ENCODE measurements around the gene PSMB11. TPM values are rescaled to one million over a fixed set of nuclear protein-coding genes. Genes with fewer than 3 reads are reported as not detected.
"Not testable (repeated sequence)": the region's sequence is repeated elsewhere in the genome, so short reads cannot be mapped to it uniquely, and the experiment has no call there.

Gene PSMB11
- total RNA-seq, 2 experiments from 2014 or later, result not detected

DNA sequence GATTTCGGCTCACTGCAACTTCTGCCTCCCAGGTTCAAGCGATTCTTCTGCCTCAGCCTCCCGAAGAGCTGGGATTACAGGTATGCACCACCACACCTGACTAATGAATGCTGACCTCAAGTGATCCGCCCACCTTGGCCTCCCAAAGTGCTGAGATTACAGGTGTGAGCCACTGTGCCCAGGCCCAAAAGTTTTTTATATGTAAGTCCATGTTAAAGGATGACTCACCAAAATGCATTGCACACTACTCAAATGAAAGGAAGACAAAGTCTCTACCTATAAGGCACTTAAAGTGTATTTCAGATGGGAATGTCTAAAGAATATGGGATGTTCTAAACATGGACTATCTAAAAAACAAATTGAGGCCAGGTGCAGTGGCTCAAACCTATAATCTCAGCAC is 37.7 kb upstream of the PSMB11 start:
- H3K36me3 Mint-ChIP-seq (ENCODE audit: low read depth); DNase-seq; H3K27me3 Mint-ChIP-seq; ATAC-seq; H3K27ac Mint-ChIP-seq; H3K4me3 Mint-ChIP-seq; POLR2A ChIA-PET; intact Hi-C loops (cut with DNase I, micrococcal nuclease); H3K9me3 Mint-ChIP-seq (ENCODE audit: low read depth): not testable (repeated sequence)
- CTCF ChIA-PET, result interaction anchor here (1.0 to 2.6 kb wide), 4 partner anchors 9 to 22 kb away, joined by 3 to 11 read pairs (median 4); partner anchors contain the start of gene AJUBA
- peaks cover 40% of the 10 kb centered on the region for H3K4me1 Mint-ChIP-seq

DNA sequence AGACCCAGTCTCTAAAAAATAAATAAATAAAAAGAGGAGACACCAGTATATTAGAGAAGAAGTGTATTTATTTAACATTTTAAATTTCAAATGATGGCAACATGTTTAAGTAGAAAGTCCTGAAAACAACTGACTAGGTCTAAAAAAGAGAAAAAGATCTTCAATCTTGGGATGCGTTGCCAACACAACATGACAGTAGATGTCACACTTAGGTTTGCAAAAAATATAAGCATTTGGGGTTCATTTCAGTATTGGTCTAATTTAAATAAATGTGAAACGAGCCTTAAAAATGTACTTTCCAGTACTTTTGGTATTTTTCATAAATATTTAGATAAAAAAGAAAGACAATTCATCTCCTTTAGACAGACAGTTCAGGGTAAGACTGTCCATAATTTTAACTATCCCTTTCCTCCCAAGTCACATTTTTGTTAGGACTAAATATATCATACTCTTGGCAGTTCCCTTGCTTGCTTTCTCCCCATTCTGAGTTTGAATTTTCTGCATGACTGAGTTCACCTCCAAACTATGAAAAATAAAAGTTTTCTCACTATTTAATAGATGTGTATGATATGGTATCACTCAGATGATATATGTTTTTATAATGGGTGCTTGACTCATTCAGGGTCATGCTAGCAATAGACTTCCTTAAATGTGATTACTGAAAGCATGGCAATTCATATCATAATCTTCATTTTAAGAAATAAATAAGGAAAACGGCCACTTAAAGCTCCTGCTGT is 36.4 kb upstream of the PSMB11 start:
- ATAC-seq (no peak), DNase-seq (no peak)
- H3K27me3 Mint-ChIP-seq, result no peaks in the 10 kb centered on the region
- POLR2A ChIA-PET, result interaction anchor here (0.9 to 2.1 kb wide), 5 partner anchors 12 to 89 kb away, joined by 4 to 16 read pairs (median 4); partner anchors contain the start of genes ACIN1 and C14orf119
- H3K36me3 Mint-ChIP-seq (ENCODE audit: low read depth), result no peaks in the 10 kb centered on the region
- peaks cover 47% of the 10 kb centered on the region for H3K4me1 Mint-ChIP-seq
- CTCF ChIA-PET, result interaction anchor here (0.6 to 3.9 kb wide), 26 partner anchors 9 to 523 kb away, joined by 3 to 61 read pairs (median 11); partner anchors contain the start of genes AJUBA, CDH24, HAUS4 and PRMT5
- peak overlapping the region; percentile 99 for H3K27ac Mint-ChIP-seq
- H3K9me3 Mint-ChIP-seq (ENCODE audit: low read depth), result no peaks in the 10 kb centered on the region
- peak overlapping the region; percentile 95 for H3K4me3 Mint-ChIP-seq
- intact Hi-C loops (cut with DNase I, micrococcal nuclease), result loop anchor here in 1 of 2 experiments (5.0 kb wide), 1 partner anchor 52 kb away; the partner anchor contains the start of gene CDH24

DNA sequence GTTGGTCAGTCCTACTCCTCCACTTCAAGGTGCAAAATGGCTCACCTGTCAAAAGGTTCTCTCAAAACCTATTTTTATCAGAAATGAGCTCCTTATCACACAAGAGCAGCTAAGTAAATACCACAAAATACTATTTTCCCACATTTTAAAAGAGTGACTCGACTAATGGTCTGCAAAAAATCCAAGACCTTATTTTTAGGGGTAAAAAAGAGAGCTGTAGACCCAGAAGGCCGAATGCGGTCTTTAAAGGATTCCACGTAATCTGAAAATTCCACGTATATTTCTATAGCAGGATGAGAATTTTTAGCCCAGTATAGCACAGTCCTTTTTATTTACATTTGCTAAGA is 35.9 kb upstream of the PSMB11 start:
- CTCF ChIA-PET, result interaction anchor here (0.6 to 3.9 kb wide), 29 partner anchors 10 to 524 kb away, joined by 3 to 61 read pairs (median 9); partner anchors contain the start of genes AJUBA, CDH24, HAUS4 and PRMT5
- H3K4me1 Mint-ChIP-seq, result peaks cover 42% of the 10 kb centered on the region
- POLR2A ChIA-PET, result interaction anchor here (0.9 to 2.9 kb wide), 9 partner anchors 11 to 89 kb away, joined by 4 to 16 read pairs (median 5); partner anchors contain the start of genes ACIN1, C14orf119, HAUS4 and PRMT5
- ATAC-seq (no peak), DNase-seq (no peak)
- H3K4me3 Mint-ChIP-seq, result peak overlapping the region; percentile 95
- intact Hi-C loops (cut with DNase I, micrococcal nuclease), result loop anchor here in 1 of 2 experiments (5.0 kb wide), 1 partner anchor 51 kb away; the partner anchor contains the start of gene CDH24
- H3K27ac Mint-ChIP-seq, result peak overlapping the region; percentile 99
- H3K36me3 Mint-ChIP-seq (ENCODE audit: low read depth), result no peaks in the 10 kb centered on the region
- no peaks in the 10 kb centered on the region for H3K9me3 Mint-ChIP-seq (ENCODE audit: low read depth)
- H3K27me3 Mint-ChIP-seq, result no peaks in the 10 kb centered on the region

DNA sequence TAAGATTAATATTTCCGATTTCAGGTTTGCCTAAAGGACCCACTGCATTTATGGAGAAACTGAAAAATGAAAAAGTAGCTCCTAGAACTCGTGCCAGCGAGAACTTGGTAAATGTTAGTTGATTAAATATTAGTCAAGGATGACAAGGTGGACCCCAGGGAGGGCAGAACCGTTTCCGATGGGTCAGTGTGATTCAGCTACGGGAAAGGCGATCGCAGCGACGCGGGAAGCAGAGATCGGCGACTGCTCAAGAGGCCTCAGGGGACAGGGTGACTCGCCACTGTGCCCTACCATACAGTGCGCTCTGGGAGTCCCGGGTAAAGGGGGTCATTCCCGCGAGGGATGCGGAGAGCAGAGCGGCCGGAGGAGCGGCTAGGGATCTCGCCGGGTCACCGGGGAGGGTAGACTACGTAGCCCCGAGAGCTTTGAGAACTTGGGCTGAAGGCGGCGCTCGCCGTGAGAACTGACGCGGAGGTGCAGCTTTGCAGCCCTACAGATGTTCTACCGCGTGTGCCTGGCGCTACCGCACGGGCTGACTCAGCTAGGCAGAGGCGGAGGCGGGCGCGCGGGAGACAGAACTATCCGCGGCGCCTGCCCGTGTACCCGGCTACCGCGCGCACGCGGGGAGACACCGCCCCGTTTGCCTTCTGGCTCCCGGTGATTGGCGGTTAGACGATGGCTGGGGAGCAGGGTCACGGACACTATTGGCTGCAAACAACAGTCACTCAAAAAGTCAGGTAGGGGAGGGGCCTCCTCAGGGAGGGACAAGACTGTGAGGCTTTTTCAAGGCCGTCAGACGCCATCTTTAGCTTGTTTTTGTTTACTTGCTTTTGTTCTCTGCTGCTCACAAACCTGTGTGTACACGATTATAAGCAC is 35.2 kb upstream of the PSMB11 start:
- ChIA-PET CTCF (interaction anchor here (0.5 to 3.9 kb wide), 37 partner anchors 10 to 524 kb away, joined by 3 to 61 read pairs (median 7); partner anchors contain the start of genes AJUBA, CDH24, HAUS4 and PRMT5), POLR2A (interaction anchor here (0.6 to 2.9 kb wide), 21 partner anchors 9 to 1554 kb away, joined by 3 to 16 read pairs (median 4); partner anchors contain the start of genes ACIN1, AJUBA, C14orf119 and HAUS4)
- Mint-ChIP-seq H3K4me3 (peak overlapping the region; percentile 95), H3K4me1 (peaks cover 45% of the 10 kb centered on the region), H3K36me3 (ENCODE audit: low read depth) (no peaks in the 10 kb centered on the region), H3K27ac (peak overlapping the region; percentile 99), H3K27me3 (no peaks in the 10 kb centered on the region), H3K9me3 (ENCODE audit: low read depth) (no peaks in the 10 kb centered on the region)
- DNase-seq (peak; percentile 98), ATAC-seq (peak; percentile 98)
- intact Hi-C loops (cut with DNase I, micrococcal nuclease), result loop anchor here (1.0 to 5.0 kb wide), 10 partner anchors 28 to 315 kb away; partner anchors contain the start of genes ACIN1 (in 1 of the 2), C14orf119 (in 1 of the 2), CDH24 (in 1 of the 2) and LRP10 (in 1 of the 2)

DNA sequence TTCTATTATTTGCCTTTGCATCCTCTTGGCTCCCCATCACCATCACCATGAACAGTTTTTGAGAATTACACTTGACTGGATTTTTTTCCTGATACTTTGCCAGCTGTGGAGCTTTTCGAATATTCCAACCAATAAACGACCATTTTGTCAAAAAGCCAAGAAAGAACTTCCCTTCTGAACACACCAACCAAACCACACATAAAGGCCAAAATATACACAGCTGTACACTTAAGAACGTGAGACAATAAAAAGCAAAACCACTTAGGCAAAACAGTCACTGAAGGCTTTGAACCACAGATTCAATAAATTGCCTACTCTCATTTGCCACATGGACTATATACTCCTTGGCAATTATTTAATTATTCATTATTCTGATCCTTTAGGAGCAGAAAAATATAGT is 33.2 kb upstream of the PSMB11 start:
- DNase-seq (no peak), ATAC-seq (no peak)
- H3K4me3 Mint-ChIP-seq, result peak overlapping the region; percentile 95
- intact Hi-C loops (cut with DNase I, micrococcal nuclease), result loop anchor here in 1 of 2 experiments (5.0 kb wide), 1 partner anchor 48 kb away; the partner anchor contains the start of gene CDH24
- peaks cover 45% of the 10 kb centered on the region for H3K4me1 Mint-ChIP-seq
- H3K27me3 Mint-ChIP-seq, result no peaks in the 10 kb centered on the region
- peak overlapping the region; percentile 92 for H3K27ac Mint-ChIP-seq
- no peaks in the 10 kb centered on the region for H3K36me3 Mint-ChIP-seq (ENCODE audit: low read depth)
- CTCF ChIA-PET, result interaction anchor here (0.5 to 3.9 kb wide), 11 partner anchors 12 to 487 kb away, joined by 3 to 61 read pairs (median 5); partner anchors contain the start of genes CDH24 and PSMB5
- POLR2A ChIA-PET, result interaction anchor here (2.9 kb wide), 1 partner anchor 26 kb away, joined by 14 read pairs; the partner anchor contains the start of gene PSMB5
- H3K9me3 Mint-ChIP-seq (ENCODE audit: low read depth), result no peaks in the 10 kb centered on the region

DNA sequence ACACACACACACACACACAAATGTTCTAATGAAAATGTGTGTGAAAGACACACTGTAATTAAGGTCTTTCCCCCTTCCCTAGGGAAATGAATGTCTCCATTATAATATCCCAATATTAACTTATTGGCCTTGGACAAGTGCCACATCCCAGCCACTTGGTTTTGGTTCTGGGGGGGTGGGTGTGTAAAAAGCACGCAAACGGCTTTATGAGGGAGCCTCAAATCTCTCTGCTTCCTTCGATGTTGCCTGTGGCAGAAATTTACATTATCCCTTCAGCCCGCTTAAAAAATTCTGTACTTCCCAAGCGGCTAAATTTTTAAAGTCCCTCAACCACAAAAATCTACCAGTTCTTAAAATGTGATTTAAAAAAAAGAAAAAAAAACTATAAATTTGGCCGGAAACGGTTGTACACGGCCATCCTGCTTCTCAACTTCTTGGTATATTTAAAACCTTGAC is 32.5 kb upstream of the PSMB11 start:
- POLR2A ChIA-PET, result no interaction called here
- H3K9me3 Mint-ChIP-seq (ENCODE audit: low read depth), result no peaks in the 10 kb centered on the region

DNA sequence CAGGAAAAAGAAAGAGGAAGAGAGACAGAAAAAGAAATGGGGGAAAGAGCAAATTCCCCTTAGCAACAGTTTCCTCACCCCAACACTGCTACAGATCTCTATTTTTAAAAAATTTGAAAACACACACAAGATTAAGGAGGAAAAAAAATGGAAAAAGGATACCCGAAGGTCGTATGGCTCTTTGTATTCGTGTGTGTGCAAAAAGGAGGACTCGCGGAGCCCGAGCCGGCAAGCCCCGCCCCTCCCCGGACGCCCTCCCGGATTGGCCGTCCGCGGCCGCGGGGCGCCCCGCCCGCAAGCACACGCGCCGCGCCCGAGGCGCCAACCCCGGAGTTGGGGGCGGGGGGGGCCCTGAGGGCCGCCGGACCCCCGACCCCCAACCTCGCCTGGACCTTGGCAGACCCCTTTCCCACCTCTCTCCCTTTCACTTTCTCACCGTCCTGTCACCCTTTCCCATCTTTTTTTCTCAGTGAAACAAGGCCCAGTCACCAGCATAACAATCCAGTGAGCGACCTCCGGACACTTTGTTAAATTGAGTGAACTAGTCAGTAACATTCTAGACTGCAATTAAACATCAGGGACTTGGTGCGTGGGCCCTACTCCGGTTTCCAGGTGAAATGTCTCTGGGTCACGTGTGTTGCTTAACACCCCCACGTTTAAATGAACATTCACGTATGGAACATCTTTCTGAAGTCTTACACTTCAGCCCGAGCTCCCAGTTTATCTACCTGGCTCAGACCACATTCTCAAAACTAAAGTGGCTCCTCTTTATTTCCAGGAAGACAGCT is 31.9 kb upstream of the PSMB11 start, which contains the start of gene C14orf93:
C14orf93 (minus strand) TSS at position 205 of the 788 bp plus-strand sequence. CDS start 11,120 bp downstream, outside the sequence.
- ChIA-PET POLR2A (interaction anchor here (0.6 kb wide), 1 partner anchor 22 kb away, joined by 4 read pairs; no protein-coding TSS in a partner anchor), CTCF (interaction anchor here (1.0 to 4.0 kb wide), 4 partner anchors 10 to 58 kb away, joined by 3 to 26 read pairs (median 4); no protein-coding TSS in a partner anchor)
- no peaks in the 10 kb centered on the region for H3K27me3 Mint-ChIP-seq
- no peaks in the 10 kb centered on the region for H3K9me3 Mint-ChIP-seq (ENCODE audit: low read depth)
- H3K4me1 Mint-ChIP-seq, result peaks cover 42% of the 10 kb centered on the region
- DNase-seq (peak; percentile 92), ATAC-seq (peak; percentile 38)
- H3K27ac Mint-ChIP-seq, result peak within 1 kb of the TSS; percentile 97
- intact Hi-C loops (cut with DNase I, micrococcal nuclease), result loop anchor here in 1 of 2 experiments (5.0 kb wide), 1 partner anchor 47 kb away; the partner anchor contains the start of gene CDH24
- no peaks in the 10 kb centered on the region for H3K36me3 Mint-ChIP-seq (ENCODE audit: low read depth)
- H3K4me3 Mint-ChIP-seq, result peak within 1 kb of the TSS; percentile 95

More for the DNA sequence above, 32.5 kb upstream of the PSMB11 start:
- Mint-ChIP-seq H3K27me3 (no peaks in the 10 kb centered on the region), H3K36me3 (ENCODE audit: low read depth) (no peaks in the 10 kb centered on the region), H3K4me3 (peak overlapping the region; percentile 95), H3K4me1 (peaks cover 45% of the 10 kb centered on the region), H3K27ac (peak overlapping the region; percentile 92)
- DNase-seq (no peak), ATAC-seq (no peak)
- intact Hi-C loops (cut with DNase I, micrococcal nuclease), result loop anchor here in 1 of 2 experiments (5.0 kb wide), 1 partner anchor 48 kb away; the partner anchor contains the start of gene CDH24
- CTCF ChIA-PET, result interaction anchor here (1.4 to 3.9 kb wide), 4 partner anchors 12 to 23 kb away, joined by 3 to 50 read pairs (median 19); no protein-coding TSS in a partner anchor

DNA sequence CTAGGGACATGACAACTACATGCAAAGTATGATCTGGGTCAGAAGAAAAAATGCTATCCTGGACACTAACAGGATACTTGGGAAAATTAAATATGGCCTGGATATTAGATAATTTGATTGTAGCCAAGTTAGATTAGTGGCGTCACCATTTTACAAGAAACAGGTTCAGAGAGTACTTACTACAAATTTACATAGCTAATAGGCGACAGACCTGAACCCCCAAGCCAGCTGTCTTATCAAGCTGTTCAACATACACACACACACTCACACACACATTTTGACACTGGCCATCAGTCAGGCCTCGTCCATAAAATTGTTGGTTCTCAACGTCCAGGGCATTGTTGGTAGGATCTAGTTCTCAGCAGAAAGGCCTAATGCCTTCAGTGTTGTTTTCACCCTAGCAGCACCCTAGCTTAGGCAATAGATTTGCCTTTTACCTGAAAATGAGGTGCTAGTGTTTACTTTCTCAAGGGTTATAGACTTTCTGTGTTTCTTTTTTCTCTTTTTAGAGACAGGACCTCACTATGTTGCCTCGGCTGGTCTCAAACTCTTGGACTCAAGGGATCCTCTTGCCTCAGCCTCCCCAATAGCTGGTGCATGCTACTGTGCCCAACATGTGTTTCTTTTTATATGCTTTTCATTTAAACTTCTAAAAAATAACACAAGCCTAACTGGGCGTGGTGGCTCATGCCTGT is 28.8 kb upstream of the PSMB11 start:
- intact Hi-C loops (cut with DNase I, micrococcal nuclease), result no loop called here
- Mint-ChIP-seq H3K36me3 (ENCODE audit: low read depth) (no peaks in the 10 kb centered on the region), H3K27me3 (no peaks in the 10 kb centered on the region), H3K27ac (no peak overlapping the region), H3K4me1 (peaks cover 24% of the 10 kb centered on the region), H3K9me3 (ENCODE audit: low read depth) (no peaks in the 10 kb centered on the region), H3K4me3 (no peak overlapping the region)
- ATAC-seq (no peak), DNase-seq (no peak)
- ChIA-PET POLR2A (interaction anchor here (0.6 kb wide), 1 partner anchor 290 kb away, joined by 4 read pairs; no protein-coding TSS in a partner anchor), CTCF (interaction anchor here (0.9 to 4.0 kb wide), 9 partner anchors 9 to 83 kb away, joined by 3 to 26 read pairs (median 4); partner anchors contain the start of gene PRMT5)

DNA sequence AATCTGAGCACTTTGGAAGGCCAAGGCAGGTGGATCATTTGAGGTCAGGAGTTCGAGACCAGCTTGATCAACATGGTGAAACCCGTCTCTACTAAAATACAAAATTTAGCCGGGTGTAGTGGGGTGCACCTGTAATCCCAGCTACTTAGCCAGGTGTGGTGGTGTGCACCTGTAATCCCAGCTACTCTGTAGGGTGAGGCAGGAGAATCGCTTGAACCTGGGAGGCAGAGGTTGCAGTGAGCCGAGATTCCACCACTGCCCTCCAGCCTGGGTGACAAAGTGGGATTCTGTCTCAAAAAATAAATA is 28.3 kb upstream of the PSMB11 start:
- H3K36me3 Mint-ChIP-seq (ENCODE audit: low read depth); intact Hi-C loops (cut with DNase I, micrococcal nuclease); POLR2A ChIA-PET; H3K9me3 Mint-ChIP-seq (ENCODE audit: low read depth); ATAC-seq; H3K27ac Mint-ChIP-seq; DNase-seq; H3K4me3 Mint-ChIP-seq; H3K27me3 Mint-ChIP-seq: not testable (repeated sequence)
- CTCF ChIA-PET, result interaction anchor here (0.9 to 4.0 kb wide), 6 partner anchors 9 to 84 kb away, joined by 3 to 26 read pairs (median 6); partner anchors contain the start of gene PRMT5
- peaks cover 19% of the 10 kb centered on the region for H3K4me1 Mint-ChIP-seq

Measured in activated CD4-positive, alpha-beta T cell treated with anti-CD3 and anti-CD28 coated beads for 36 hours (primary cell).